Activated CD8-positive, alpha-beta T cell treated with anti-CD3 and anti-CD28 coated beads, Interleukin-2, amount 10 ng/mL, durations not matched to agents 7 days and 5 days (primary cell): ENCODE measurements around the gene GANAB. TPM values are rescaled to one million over a fixed set of nuclear protein-coding genes. Genes with fewer than 3 reads are reported as not detected.

ENCODE experiments used
- ATAC-seq: fragments of 150-1000 bp; cut with Tn5 transposase; one replicate; pipeline ENCODE4 v1.10.0; 2021; ENCODE audit warnings: moderate library complexity
- CTCF ChIA-PET: fragments of 350-600 bp; sonication (Branson Sonifier 250); formaldehyde crosslinking; loops from one replicate; lab custom pipeline; 2021; ENCODE audit warnings: antibody characterized with exemption; lab: Charles Lee
- POLR2A ChIA-PET: fragments of 350-600 bp; sonication (Branson Sonifier 250); formaldehyde crosslinking; loops from one replicate; lab custom pipeline; 2021; ENCODE audit warnings: antibody characterized with exemption; lab: Charles Lee
- DNase-seq: peaks from one replicate; pipeline ENCODE4 v3.0.0-alpha.2; 2020
- H3K27ac Mint-ChIP-seq: one replicate; pipeline ENCODE4 v1.8.0; 2021; ENCODE audit warnings: mild to moderate bottlenecking, mixed read lengths
- H3K27me3 Mint-ChIP-seq: one replicate; pipeline ENCODE4 v1.8.0; 2021; ENCODE audit warnings: low read depth, mixed read lengths
- H3K36me3 Mint-ChIP-seq: one replicate; pipeline ENCODE4 v1.8.0; 2021; ENCODE audit warnings: low read depth, mixed read lengths
- H3K4me1 Mint-ChIP-seq: one replicate; pipeline ENCODE4 v1.8.0; 2021; ENCODE audit warnings: low read depth, mixed read lengths
- H3K4me3 Mint-ChIP-seq: one replicate; pipeline ENCODE4 v1.8.0; 2021; ENCODE audit warnings: mild to moderate bottlenecking, mixed read lengths
- H3K9me3 Mint-ChIP-seq: one replicate; pipeline ENCODE4 v1.8.0; 2022; ENCODE audit warnings: mixed read lengths; ENCODE audit not compliant: insufficient read depth
- total RNA-seq, 2 experiments: library from RNA; stranded (reverse); gene quantifications; one replicate each; pipeline ENCODE4 v1.2.3, GENCODE V29; 2021

Gene GANAB
- total RNA-seq, 2 experiments from 2014 or later, result 297 to 310 TPM

- ChIA-PET CTCF (interaction anchor here (0.7 to 3.1 kb wide), 15 partner anchors 9 to 207 kb away, joined by 3 to 51 read pairs (median 4); partner anchors contain the start of genes B3GAT3, EML3, HNRNPUL2 and ROM1), POLR2A (interaction anchor here (0.9 to 4.4 kb wide), 12 partner anchors 8 to 239 kb away, joined by 3 to 69 read pairs (median 6); partner anchors contain the start of genes C11orf98, CSKMT, EEF1G and HNRNPUL2)
- ATAC-seq (no peak), DNase-seq (peak; percentile 35)
- peak overlapping the region; percentile 89 for H3K4me3 Mint-ChIP-seq
- H3K27me3 Mint-ChIP-seq, result no peaks in the 10 kb centered on the region
- H3K27ac Mint-ChIP-seq, result peak overlapping the region; percentile 88
- H3K36me3 Mint-ChIP-seq, result peaks cover 72% of the 10 kb centered on the region
- peaks cover 49% of the 10 kb centered on the region for H3K4me1 Mint-ChIP-seq
- H3K9me3 Mint-ChIP-seq, result no peaks in the 10 kb centered on the region
Measured at GRCh38 chr11:62602141-62603071, 44.0 kb downstream of the GANAB start.

- ChIA-PET CTCF (interaction anchor here (0.7 to 3.1 kb wide), 16 partner anchors 10 to 206 kb away, joined by 3 to 51 read pairs (median 4); partner anchors contain the start of genes B3GAT3, EML3, HNRNPUL2 and ROM1), POLR2A (interaction anchor here (0.5 to 4.4 kb wide), 12 partner anchors 9 to 239 kb away, joined by 3 to 69 read pairs (median 5); partner anchors contain the start of genes C11orf98, CSKMT, EEF1G and HNRNPUL2)
- peak; percentile 88 for ATAC-seq
- Mint-ChIP-seq H3K27me3 (no peaks in the 10 kb centered on the region), H3K4me3 (peak within 1 kb of the TSS; percentile 89), H3K36me3 (peaks cover 75% of the 10 kb centered on the region), H3K27ac (peak within 1 kb of the TSS; percentile 88), H3K9me3 (no peaks in the 10 kb centered on the region), H3K4me1 (peaks cover 52% of the 10 kb centered on the region)
- peak; percentile 100 for DNase-seq
Measured at GRCh38 chr11:62601372-62602140, 44.9 kb downstream of the GANAB start, which contains the start of gene MTA2. Gene MTA2, minus strand, starts transcription at chr11:62601865. Its CDS starts 415 bp downstream, at chr11:62601450.

GRCh38 chr11:62601122-62601371 lies 45.4 kb downstream of the GANAB start:
- no peaks in the 10 kb centered on the region for H3K9me3 Mint-ChIP-seq
- H3K27me3 Mint-ChIP-seq, result no peaks in the 10 kb centered on the region
- ChIA-PET POLR2A (interaction anchor here (0.6 to 4.4 kb wide), 13 partner anchors 9 to 280 kb away, joined by 3 to 69 read pairs (median 3); partner anchors contain the start of genes B3GAT3, C11orf98, CSKMT and EEF1G), CTCF (interaction anchor here (1.0 to 3.1 kb wide), 12 partner anchors 9 to 176 kb away, joined by 3 to 51 read pairs (median 4); partner anchors contain the start of genes B3GAT3, C11orf98, CSKMT and EML3)
- peak; percentile 15 for ATAC-seq
- peak overlapping the region; percentile 89 for H3K4me3 Mint-ChIP-seq
- peaks cover 75% of the 10 kb centered on the region for H3K36me3 Mint-ChIP-seq
- H3K4me1 Mint-ChIP-seq, result peaks cover 54% of the 10 kb centered on the region
- no peak for DNase-seq
- peak overlapping the region; percentile 88 for H3K27ac Mint-ChIP-seq

GRCh38 chr11:62600367-62601121 lies 45.9 kb downstream of the GANAB start:
- H3K27ac Mint-ChIP-seq, result peak overlapping the region; percentile 88
- ATAC-seq, result no peak
- peak overlapping the region; percentile 89 for H3K4me3 Mint-ChIP-seq
- CTCF ChIA-PET, result interaction anchor here (0.7 to 3.1 kb wide), 8 partner anchors 9 to 96 kb away, joined by 3 to 51 read pairs (median 4); partner anchors contain the start of genes C11orf98, CSKMT and TUT1
- no peaks in the 10 kb centered on the region for H3K9me3 Mint-ChIP-seq
- H3K4me1 Mint-ChIP-seq, result peaks cover 56% of the 10 kb centered on the region
- H3K36me3 Mint-ChIP-seq, result peaks cover 76% of the 10 kb centered on the region
- no peak for DNase-seq
- POLR2A ChIA-PET, result interaction anchor here (0.6 to 4.4 kb wide), 12 partner anchors 9 to 280 kb away, joined by 3 to 69 read pairs (median 10); partner anchors contain the start of genes B3GAT3, C11orf98, CSKMT and EEF1G
- no peaks in the 10 kb centered on the region for H3K27me3 Mint-ChIP-seq

- no peak for DNase-seq
- ATAC-seq, result no peak
- Mint-ChIP-seq H3K9me3 (no peaks in the 10 kb centered on the region), H3K36me3 (peaks cover 76% of the 10 kb centered on the region), H3K4me3 (peak overlapping the region; percentile 89), H3K27ac (peak overlapping the region; percentile 88), H3K4me1 (peaks cover 58% of the 10 kb centered on the region), H3K27me3 (no peaks in the 10 kb centered on the region)
- POLR2A ChIA-PET, result interaction anchor here (0.6 to 4.4 kb wide), 11 partner anchors 8 to 241 kb away, joined by 3 to 69 read pairs (median 6); partner anchors contain the start of genes B3GAT3, C11orf98, CSKMT and EML3
- CTCF ChIA-PET, result interaction anchor here (0.7 to 3.1 kb wide), 10 partner anchors 8 to 175 kb away, joined by 3 to 51 read pairs (median 4); partner anchors contain the start of genes C11orf98, CSKMT, LBHD1 and TUT1
Measured at GRCh38 chr11:62599901-62600300, 46.5 kb downstream of the GANAB start.

- ChIA-PET CTCF (interaction anchor here (0.7 to 3.1 kb wide), 10 partner anchors 7 to 187 kb away, joined by 3 to 51 read pairs (median 4); partner anchors contain the start of genes C11orf98, CSKMT, LBHD1 and TUT1), POLR2A (interaction anchor here (0.6 to 4.4 kb wide), 13 partner anchors 7 to 1681 kb away, joined by 3 to 69 read pairs (median 5); partner anchors contain the start of genes B3GAT3, C11orf98, CSKMT and EML3)
- H3K27me3 Mint-ChIP-seq, result no peaks in the 10 kb centered on the region
- no peaks in the 10 kb centered on the region for H3K9me3 Mint-ChIP-seq
- peaks cover 82% of the 10 kb centered on the region for H3K36me3 Mint-ChIP-seq
- peaks cover 62% of the 10 kb centered on the region for H3K4me1 Mint-ChIP-seq
- ATAC-seq (peak; percentile 78), DNase-seq (peak; percentile 99)
- H3K4me3 Mint-ChIP-seq, result peak overlapping the region; percentile 89
- H3K27ac Mint-ChIP-seq, result peak overlapping the region; percentile 88
Measured at GRCh38 chr11:62599069-62599696, 47.2 kb downstream of the GANAB start.

GRCh38 chr11:62595124-62595523 lies 51.3 kb downstream of the GANAB start:
- Mint-ChIP-seq H3K36me3 (peaks cover 78% of the 10 kb centered on the region), H3K4me1 (peaks cover 74% of the 10 kb centered on the region), H3K27me3 (no peaks in the 10 kb centered on the region), H3K9me3 (no peaks in the 10 kb centered on the region), H3K4me3 (no peak overlapping the region), H3K27ac (peak overlapping the region; percentile 5)
- ATAC-seq (no peak), DNase-seq (no peak)
- ChIA-PET POLR2A (interaction anchor here (0.6 to 1.7 kb wide), 5 partner anchors 25 to 128 kb away, joined by 3 to 5 read pairs (median 3); partner anchors contain the start of genes B3GAT3 and UQCC3), CTCF (interaction anchor here (0.8 to 4.7 kb wide), 3 partner anchors 26 to 75 kb away, joined by 3 to 23 read pairs (median 10); partner anchors contain the start of gene B3GAT3)

- ChIA-PET POLR2A (interaction anchor here (1.0 to 3.5 kb wide), 14 partner anchors 7 to 248 kb away, joined by 3 to 69 read pairs (median 20); partner anchors contain the start of genes B3GAT3, C11orf98, CSKMT and EEF1G), CTCF (interaction anchor here (0.8 to 4.7 kb wide), 20 partner anchors 7 to 169 kb away, joined by 3 to 51 read pairs (median 10); partner anchors contain the start of genes B3GAT3, C11orf98, CSKMT and EEF1G)
- Mint-ChIP-seq H3K36me3 (peaks cover 69% of the 10 kb centered on the region), H3K4me3 (peak overlapping the region; percentile 58), H3K9me3 (no peaks in the 10 kb centered on the region), H3K4me1 (peaks cover 69% of the 10 kb centered on the region), H3K27me3 (no peaks in the 10 kb centered on the region), H3K27ac (peak overlapping the region; percentile 78)
- DNase-seq (peak; percentile 90), ATAC-seq (peak; percentile 37)
Measured at GRCh38 chr11:62593434-62594044, 52.9 kb downstream of the GANAB start.

GRCh38 chr11:62592989-62593421 lies 53.4 kb downstream of the GANAB start:
- peaks cover 63% of the 10 kb centered on the region for H3K4me1 Mint-ChIP-seq
- POLR2A ChIA-PET, result interaction anchor here (1.0 to 3.5 kb wide), 12 partner anchors 8 to 248 kb away, joined by 3 to 69 read pairs (median 26); partner anchors contain the start of genes B3GAT3, C11orf98, CSKMT and EEF1G

More at GRCh38 chr11:62592989-62593421, 53.4 kb downstream of the GANAB start:
- Mint-ChIP-seq H3K9me3 (no peaks in the 10 kb centered on the region), H3K4me3 (peak overlapping the region; percentile 20), H3K27ac (peak overlapping the region; percentile 93), H3K36me3 (peaks cover 67% of the 10 kb centered on the region), H3K27me3 (no peaks in the 10 kb centered on the region)
- ATAC-seq (no peak), DNase-seq (no peak)
- CTCF ChIA-PET, result interaction anchor here (0.7 to 4.7 kb wide), 28 partner anchors 8 to 263 kb away, joined by 3 to 51 read pairs (median 7); partner anchors contain the start of genes B3GAT3, C11orf98, CSKMT and EEF1G
